NCI-H146 treated with DMSO at 0.1 percent for 48 hours (cell line): Measurements from ENCODE around the gene CCT8.

ENCODE experiments used
- DNase-seq: peaks from one replicate; lab custom pipeline; 2025; ENCODE audit not compliant: unreplicated experiment; lab: John Stamatoyannopoulos, UW

The CCT8 gene, protein sequence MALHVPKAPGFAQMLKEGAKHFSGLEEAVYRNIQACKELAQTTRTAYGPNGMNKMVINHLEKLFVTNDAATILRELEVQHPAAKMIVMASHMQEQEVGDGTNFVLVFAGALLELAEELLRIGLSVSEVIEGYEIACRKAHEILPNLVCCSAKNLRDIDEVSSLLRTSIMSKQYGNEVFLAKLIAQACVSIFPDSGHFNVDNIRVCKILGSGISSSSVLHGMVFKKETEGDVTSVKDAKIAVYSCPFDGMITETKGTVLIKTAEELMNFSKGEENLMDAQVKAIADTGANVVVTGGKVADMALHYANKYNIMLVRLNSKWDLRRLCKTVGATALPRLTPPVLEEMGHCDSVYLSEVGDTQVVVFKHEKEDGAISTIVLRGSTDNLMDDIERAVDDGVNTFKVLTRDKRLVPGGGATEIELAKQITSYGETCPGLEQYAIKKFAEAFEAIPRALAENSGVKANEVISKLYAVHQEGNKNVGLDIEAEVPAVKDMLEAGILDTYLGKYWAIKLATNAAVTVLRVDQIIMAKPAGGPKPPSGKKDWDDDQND

DNA sequence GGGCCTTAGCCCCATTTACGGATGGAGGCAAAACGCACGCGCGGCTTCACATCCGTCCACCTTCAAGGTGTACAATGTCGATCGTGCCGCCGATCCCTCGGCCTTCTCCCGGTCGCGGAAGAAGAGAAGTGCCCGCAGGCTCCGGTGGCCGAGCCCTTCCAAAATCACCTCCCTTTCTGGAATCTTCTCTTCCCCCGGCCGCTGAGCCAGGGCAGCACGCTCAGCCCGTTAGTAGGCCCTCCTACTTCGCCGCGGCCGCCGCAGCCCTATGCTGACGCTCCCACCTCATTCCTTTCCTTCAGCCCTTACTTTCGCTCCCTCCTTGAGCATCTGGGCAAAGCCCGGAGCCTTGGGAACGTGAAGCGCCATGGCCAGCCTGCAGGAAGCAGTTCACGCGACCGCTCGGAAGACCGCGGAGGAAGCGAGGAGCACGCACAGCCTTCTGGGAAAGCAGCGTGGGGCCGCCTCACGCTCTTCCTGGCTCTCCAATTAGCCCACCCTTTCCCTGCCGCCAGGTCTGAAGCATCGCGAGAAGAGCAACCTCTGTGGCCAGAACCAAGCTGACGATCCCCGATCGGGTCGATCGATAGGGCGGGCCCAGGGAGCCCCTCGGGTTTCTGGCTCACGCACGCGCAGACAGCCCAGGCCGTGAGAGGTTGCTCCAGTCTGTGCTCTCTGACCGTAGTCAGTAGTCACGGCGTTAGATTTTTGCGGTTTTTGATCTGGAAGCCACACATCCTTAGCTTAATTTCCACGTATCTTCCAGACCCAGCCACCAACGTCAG lies at the start of gene CCT8:
Gene CCT8 (minus strand): TSS at position 427 of the 785 bp plus-strand sequence. CDS start 58 bp downstream, at position 369.
- peak; percentile 89 for DNase-seq

DNA sequence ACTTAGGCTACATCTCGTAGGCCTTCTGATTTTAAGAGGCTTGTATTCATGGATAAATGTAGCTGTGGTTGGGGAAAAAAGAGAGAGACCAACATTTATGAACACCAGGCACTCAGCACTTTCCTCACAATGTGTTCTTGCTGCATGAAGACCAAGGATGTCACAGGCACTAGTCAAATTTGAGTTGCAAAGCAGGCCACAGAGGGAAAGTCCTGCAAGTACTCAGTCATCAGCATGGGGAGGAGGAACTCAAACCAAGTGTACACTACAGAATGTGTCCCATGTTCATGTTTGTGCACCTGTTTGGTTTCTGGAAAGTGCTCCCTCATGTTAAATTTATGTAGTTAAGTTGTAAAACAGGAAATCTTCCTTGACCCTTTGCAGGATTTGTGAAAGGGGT lies 48.3 kb upstream of the CCT8 start:
- DNase-seq = no peak

DNA sequence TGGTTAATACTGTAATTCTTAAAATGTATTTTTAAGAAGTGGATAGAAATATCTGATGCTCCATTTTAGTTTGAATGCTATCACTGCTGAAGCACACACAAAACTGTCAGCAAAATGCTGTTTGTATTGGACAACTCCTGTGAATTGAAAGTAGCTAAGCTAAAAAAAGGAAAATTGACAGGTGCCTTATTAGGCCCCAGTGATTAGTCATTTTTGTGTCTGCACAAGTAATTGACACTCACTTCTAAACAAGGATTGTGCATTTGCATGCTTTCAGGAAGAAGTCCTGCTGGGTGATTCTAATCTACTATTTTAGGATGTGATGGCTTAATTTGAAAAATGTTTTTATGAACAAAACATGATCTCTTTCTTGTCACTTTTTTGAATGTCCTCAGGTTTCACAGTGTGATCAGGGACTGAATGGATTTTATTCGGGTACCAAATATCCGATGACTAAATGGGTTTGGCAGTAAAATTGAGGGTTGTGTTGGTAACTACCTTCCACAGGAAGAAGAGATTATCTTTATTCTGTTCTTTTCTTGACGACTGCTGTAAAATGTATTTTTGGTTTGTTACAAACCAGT lies 44.0 kb upstream of the CCT8 start:
- DNase-seq = peak; percentile 18

DNA sequence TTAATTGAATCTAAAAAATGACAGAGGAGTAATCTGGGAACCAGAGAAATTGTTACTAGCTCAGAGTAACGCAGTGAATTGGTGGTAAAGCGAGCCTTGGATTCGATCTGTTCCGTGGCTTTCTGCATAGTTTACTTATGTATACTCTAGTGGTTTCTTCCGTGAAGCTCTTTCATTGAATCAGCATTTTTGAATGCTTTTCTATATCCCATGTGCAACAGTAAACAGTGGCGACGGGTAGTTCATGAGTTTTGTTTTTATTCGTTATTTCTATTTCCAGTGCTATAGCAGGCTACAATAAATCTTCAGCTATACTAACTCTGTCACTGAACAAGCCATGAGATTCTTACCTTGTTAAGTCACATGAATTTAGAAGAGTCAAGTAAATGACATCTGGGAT lies 42.5 kb upstream of the CCT8 start:
- no peak for DNase-seq

DNA sequence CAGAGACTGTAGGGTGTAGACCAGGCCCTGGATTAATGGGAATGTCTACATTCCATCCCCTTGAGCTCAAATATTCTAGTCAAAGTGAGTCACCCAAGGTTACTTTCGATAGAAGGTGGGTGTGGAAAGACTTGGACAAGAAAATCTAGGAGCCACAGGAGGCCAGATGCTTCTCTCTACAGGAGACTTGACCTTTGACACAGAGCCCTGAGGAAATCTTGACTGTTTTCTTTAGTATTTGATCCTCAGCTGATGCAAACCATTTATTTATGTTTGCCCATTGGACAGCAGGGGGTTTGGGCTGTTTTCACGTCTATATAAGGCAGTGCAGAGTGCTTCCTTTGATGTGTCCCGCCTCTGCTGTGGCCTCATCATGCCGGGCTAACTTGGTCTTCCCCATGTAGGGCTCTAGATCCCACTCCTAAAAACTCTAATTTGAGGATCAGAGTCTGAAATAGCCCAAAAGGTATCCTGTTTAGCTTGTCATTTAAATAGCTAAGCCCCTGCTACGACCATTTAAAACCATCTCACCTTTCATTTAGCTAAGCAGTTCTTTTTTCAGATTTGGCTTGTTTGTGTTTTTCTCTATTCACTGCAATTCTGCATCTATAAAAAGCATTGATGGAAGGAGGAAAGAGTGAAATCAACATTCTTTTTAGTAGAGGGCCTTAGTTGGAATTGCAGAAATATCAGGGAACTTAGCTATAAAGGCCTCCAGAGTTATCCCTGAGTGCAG lies 41.5 kb upstream of the CCT8 start:
- no peak for DNase-seq

DNA sequence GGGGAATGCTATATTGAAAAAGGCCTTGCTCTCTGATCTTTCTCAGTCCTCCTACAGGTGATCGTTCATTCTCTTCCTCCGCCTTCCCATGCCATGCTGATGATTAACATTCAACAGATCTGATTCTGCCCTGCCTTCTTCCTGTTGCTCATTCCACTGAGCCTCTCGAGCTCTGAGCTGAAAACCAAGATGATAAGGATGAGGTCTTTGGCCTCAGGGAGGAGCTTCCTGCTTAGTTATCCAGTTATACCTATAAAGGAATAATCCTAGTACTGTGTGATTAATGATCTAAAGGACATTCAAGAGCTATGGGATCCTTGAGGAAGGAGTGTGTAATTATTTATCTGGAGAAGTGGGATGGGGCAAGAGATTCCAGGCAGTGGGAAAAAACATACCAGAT lies 31.8 kb upstream of the CCT8 start:
- no peak for DNase-seq

DNA sequence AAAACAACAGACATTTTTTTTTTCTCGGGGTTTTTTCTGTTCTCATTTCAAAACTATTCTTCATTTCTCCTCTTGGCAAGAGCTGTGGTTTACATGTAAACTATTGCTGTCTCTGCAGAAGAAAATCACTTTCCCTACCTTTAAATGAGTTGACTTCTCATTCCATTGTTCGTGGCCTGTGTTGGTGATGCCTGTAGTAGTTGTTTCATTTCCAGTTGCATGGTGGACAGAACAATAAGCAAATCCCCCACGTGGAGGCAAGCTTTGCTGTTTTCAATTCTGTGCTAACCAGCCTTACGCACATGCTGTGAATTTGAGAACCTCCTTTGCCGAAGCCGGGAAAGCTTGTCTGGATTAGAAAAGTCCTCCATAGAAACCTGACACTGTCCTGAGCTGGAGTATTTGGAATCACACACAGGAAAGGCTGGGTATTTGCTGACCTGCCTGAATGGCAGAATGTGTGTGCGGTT lies 30.8 kb upstream of the CCT8 start:
- no peak for DNase-seq

DNA sequence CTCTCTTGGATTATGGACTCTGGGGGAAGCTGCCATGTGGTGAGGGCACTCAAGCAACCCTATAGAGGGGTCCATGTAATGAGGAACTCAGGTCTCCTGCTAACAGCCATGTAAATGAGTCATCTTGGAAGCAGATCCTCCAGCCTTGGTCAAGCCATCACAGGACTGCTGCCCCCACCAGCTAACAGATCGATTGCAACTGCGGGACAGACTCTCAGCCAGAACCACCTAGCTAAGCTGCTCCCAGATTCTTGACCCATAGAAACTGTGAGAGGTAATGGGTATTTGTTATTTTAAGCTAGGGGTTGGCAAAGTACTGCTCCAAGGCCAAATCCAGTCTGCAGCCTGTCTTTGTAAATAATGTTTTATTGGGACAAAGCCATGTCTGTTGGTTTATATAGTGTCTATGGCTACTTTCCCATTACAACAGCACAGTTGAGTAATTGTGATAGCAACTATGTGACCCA lies 29.4 kb upstream of the CCT8 start:
- no peak for DNase-seq

DNA sequence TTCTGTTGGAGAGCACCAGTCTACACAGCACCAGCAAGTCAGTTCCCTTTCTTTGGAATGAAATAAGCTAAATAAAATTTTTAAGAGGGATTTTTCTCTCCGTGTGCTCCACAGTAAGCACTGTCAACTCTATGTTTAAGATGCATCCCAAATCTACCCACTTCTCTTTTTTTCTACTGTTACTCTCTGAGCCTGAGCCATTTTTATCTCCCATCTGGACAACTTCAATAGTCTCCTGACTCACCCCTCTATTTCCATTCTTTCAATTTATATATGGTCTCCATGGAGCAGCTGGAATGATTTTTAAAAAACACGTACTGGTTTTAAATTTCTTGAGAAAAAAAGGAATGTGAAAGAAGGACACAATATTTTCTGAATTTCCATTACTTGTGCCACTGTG lies 24.7 kb upstream of the CCT8 start:
- DNase-seq = no peak

DNA sequence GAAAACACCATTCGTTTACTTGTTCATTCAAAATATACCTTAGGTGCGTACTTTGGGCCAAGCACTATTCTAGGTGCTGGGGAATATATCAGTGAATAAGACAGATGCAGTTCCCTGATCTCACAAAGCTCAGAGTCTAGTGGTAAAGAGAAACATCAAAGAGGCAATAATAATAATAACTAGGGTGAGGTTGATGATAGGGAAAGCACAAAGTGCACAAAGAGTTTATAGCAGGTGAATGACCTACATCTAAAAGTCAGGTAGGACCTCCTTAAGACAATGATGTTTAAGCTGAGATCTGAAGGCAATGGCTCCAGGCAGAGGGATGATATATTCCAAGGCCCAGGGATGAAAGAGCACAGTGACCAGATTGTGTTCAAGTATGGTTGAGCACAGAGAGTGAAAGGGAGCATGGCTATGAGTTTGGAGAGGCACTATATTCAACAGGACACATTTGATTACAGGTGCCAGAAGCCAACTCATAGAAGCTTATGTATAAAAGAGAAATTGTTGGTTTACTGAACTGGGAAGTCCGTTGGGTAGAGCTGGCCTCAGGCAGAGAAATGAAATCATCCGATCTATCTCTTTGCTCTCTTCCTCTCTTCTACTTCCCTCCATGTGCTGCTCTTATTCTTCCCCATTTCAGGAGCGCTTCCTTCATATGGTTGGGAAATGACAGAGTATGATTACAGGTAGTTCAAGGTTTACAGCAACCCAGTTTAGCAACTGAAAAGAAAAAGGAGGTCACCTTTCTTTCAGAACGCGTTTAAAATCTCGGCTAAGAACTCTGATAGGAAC lies 23.0 kb upstream of the CCT8 start:
- no peak for DNase-seq

DNA sequence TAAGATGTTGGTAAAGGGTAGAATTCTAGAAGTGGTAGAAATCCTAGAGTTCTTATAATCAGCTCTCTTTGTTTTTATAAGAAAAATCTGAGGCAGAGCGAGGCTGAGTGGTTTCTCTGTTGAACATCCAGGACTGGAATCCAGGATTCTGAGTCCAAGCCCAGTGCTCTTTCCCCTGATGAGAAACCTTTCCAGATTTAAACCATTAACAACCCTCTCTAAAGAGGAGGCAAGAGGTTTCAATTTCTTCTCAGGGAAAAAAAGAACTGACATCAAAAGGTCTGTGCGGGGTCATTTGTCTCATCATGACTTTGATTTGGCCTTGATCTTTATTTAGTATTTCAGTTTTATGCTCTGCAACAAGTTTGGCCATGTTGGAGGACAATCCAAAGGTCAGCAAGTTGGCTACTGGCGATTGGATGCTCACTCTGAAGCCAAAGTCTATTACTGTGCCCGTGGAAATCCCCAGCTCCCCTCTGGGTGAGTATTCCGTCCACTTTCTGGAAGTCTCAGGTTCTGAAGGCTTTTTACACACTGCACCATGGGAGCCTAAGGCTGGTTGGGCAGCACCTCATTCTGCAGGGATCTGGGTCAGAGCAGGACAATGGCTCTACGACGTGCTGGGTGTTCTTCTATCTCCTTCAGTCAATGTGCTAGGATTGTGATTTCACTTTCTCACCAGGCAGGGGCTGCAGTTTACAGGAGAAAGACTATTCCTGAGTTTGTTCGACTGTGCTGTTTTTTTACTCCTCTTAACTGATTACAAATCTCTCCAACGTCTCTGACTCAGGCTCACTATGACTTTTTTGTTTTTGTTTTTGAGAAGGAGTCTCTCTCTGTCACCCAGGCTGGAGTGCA lies 18.9 kb upstream of the CCT8 start:
- no peak for DNase-seq

DNA sequence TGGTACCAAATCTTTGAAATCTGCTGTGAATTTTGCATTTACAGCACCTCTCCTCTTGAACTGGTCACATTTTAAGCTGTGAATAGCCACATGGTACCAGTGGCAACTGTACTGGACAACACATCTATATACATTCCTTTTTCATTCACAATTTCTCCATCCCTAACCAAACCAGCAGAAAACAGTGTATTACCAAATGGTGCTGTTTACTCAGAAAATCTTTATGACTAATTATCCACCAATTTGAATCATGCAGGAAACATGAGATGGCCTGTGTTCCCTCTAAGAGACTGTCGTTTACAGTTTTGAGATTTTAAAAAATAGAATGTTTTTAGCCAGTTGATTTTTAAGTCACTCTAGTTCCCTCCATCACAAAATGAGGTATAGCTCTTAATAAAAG lies 17.6 kb upstream of the CCT8 start:
- DNase-seq = no peak

DNA sequence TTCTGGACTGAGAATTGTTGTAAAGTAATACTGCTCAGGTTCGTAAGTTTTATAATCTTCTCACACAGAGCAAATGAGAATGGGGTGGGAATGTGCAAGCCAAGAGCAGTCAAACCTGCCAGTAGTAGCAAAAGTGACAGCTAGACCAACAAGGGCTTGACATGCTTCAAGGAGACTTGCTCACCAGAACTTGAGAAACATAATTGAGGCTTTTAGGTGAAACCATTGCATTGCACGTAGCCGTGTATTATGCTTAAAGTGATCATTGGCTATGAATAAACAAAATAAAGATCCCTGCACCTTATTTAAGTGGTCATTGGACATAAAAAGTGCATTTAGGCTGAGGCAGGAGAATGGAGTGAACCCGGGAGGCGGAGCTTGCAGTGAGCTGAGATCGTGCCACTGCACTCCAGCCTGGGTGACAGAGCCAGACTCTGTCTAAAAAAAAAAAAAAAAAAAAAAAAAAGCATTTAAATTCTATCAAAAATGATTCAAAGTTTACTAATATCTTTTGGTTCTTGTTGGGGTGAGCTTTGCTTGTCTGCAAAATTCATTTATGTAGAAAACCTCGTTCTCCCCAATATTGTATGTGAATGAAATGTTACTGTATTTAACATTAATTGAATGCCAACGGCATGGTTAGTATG lies 11.8 kb upstream of the CCT8 start:
- DNase-seq = no peak

DNA sequence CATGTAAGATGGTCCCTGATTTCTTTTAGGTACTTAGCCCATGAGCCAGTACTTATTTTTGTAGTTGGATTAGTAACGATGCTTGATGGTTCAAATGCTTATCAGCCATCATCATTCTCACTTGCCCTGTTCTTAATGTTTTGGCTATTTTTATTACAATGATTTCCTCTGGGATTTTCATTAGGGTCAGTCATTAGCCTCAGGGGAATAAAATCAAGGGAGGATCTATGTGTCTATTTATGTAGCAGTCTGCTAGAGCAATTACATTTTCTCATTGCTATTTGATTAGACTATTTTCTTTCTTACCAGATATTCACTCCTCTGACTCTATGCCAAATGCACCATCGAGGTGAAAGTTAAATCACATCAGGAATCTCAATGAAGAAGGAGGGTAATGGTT lies 10.9 kb upstream of the CCT8 start:
- DNase-seq = no peak

DNA sequence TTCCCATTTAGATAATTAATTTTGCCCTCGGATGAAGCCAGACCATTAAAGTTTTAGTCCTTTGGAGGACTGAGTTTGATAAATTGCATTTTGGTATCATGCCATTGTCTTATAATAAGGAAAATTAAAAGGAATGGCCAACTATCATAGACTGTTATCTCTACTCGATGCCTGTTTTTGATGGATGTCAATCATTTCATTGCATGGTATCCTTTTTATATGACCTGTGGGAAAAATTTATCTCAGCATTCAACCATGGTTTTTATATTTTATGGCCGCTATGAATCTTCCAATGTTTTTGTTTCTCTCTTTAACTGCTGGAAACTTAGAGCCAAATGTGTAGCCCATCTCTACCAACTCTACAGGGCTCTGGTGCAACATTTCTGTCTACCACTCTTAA lies 9.9 kb upstream of the CCT8 start:
- no peak for DNase-seq

DNA sequence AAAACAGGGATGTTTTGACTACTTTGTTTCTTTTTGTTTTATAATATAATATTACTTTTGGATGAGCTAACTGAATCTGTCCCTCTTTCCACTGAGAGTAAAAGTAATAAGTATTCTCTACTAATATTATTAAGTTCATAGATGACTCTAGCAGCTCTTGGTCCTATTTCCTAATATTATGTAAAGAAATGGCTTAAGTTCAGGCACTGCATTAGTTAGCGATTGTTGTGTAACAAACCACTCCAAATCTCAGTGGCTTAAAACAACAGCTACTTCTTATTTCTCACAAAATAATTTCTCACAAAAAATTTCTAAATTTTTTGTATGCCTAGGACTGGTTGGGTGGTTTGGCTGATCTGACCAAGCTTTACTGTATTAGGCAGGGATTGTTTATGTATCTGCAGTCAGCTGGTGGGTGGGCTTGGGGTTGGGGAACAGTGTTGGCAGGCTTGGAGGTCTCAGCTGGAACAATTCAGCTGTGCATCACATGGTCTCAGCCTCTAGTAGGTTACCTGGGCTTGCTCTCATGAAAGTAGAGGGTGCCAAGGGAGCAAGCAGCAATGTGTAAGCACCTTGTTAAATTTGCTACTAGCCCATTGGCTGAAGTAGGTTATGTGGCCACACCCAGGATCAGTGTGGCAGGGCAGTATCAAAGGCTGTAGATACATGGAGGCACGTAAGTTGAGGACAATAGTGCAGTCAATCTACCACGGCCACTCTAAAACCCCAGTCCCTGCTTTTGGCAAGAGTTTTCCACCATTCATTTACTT lies 8.8 kb upstream of the CCT8 start:
- no peak for DNase-seq

DNA sequence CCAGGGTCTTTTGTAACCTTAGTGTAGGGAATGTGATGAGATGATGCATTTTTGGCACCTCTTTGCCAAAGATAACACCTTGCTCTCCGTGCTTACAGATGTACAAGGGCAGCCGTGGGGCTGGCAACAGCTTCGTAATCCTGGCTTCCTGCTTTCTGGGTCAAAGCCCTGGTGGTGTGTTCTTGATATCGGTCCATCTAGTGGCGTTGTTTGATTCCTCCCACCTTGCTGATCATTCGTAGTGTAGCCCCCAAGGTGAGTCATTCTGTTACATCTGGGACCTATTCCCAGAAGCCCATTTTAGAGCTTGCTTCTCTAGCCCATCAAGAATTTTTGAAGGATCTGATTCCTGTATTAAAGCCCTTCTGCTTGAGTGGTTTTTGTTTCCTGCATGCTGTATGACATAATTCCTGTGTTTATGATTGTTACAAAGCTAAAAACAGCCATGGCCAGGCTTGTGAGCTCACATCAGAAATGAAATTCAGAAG lies 7.0 kb upstream of the CCT8 start:
- no peak for DNase-seq
